PC-3 (cell line): ENCODE data around the gene CCNY. TPM values are rescaled to one million over a fixed set of nuclear protein-coding genes. Genes with fewer than 3 reads are reported as not detected.

ENCODE experiments used
- ATAC-seq: fragments of 200-7000 bp; cut with Tn5 transposase; 2 replicates; pipeline ENCODE4 v1.9.1; 2020; ENCODE audit warnings: mild to moderate bottlenecking, moderate library complexity
- BruUV-seq: library from RNA; stranded (reverse); fragments of 400-500 nt; replicated peaks from 2 replicates; lab custom pipeline; 2021; lab: Mats Ljungman, UMichigan
- CTCF ChIA-PET: fragments of 300-600 bp; sonication (Branson Sonifier 250); formaldehyde crosslinking; loops from one replicate; lab custom pipeline; 2022; ENCODE audit warnings: antibody characterized with exemption; lab: Charles Lee
- POLR2A ChIA-PET: fragments of 300-600 bp; sonication (Branson Sonifier 250); formaldehyde crosslinking; loops from one replicate; lab custom pipeline; 2022; ENCODE audit warnings: antibody characterized with exemption; ENCODE audit not compliant: unreplicated experiment; lab: Charles Lee
- DNase-seq: peaks from one replicate; pipeline ENCODE4 v3.0.0-alpha.2; 2015
- H2AFZ ChIP-seq: fragments of 300-600 bp; sonication (generic); 2 replicates; pipeline ENCODE4 v1.6.0; 2016; ENCODE audit warnings: antibody characterized with exemption, low read length
- H3F3A ChIP-seq: fragments of 300-600 bp; sonication (generic); one replicate; pipeline ENCODE4 v1.6.0; 2017; ENCODE audit warnings: antibody characterized with exemption, low read length, control low read depth, mild to moderate bottlenecking; ENCODE audit not compliant: unreplicated experiment
- H3K27ac ChIP-seq: fragments of 300-600 bp; sonication (generic); 2 replicates; pipeline ENCODE4 v1.5.1; 2016; ENCODE audit warnings: mild to moderate bottlenecking, low read length
- H3K27me3 ChIP-seq: fragments of 300-600 bp; sonication (generic); 2 replicates; pipeline ENCODE4 v1.6.1; 2016; ENCODE audit warnings: low read length, mixed read lengths
- H3K36me3 ChIP-seq: fragments of 300-600 bp; sonication (generic); 2 replicates; pipeline ENCODE4 v1.6.1; 2016; ENCODE audit warnings: low read depth, mixed run types, low read length, mixed read lengths
- H3K4me1 ChIP-seq: fragments of 300-600 bp; sonication (generic); 2 replicates; pipeline ENCODE4 v1.5.1; 2016; ENCODE audit warnings: low read length; ENCODE audit not compliant: insufficient read depth
- H3K4me2 ChIP-seq: fragments of 300-600 bp; sonication (generic); 2 replicates; pipeline ENCODE4 v1.6.0; 2016; ENCODE audit warnings: low read length
- H3K4me3 ChIP-seq: fragments of 300-600 bp; sonication (generic); 2 replicates; pipeline ENCODE4 v1.5.1; 2016; ENCODE audit warnings: mild to moderate bottlenecking, low read length, mixed read lengths
- H3K79me2 ChIP-seq: fragments of 300-600 bp; sonication (generic); 2 replicates; pipeline ENCODE4 v1.6.1; 2017; ENCODE audit warnings: low read length, mixed read lengths
- H3K9ac ChIP-seq: fragments of 300-600 bp; sonication (generic); 2 replicates; pipeline ENCODE4 v1.6.0; 2016; ENCODE audit warnings: mild to moderate bottlenecking, low read length
- H3K9me2 ChIP-seq: fragments of 300-600 bp; sonication (generic); replicated peaks from 2 replicates; pipeline ENCODE4 v1.6.1; 2016; ENCODE audit warnings: mixed run types, low read length, mixed read lengths
- H3K9me3 ChIP-seq: fragments of 300-600 bp; sonication (generic); 2 replicates; pipeline ENCODE4 v1.6.1; 2016; ENCODE audit warnings: low read length, mixed read lengths
- H4K20me1 ChIP-seq: fragments of 300-600 bp; sonication (generic); 2 replicates; pipeline ENCODE4 v1.6.1; 2016; ENCODE audit warnings: low read length, mixed read lengths
- EZH2 ChIP-seq: fragments of 300-600 bp; sonication (generic); IDR thresholded peaks from one replicate; pipeline ENCODE4 v1.6.1; 2017; ENCODE audit warnings: antibody characterized with exemption, mild to moderate bottlenecking, low read length; ENCODE audit not compliant: unreplicated experiment
- EZH2phosphoT487 ChIP-seq: fragments of 300-600 bp; sonication (generic); IDR thresholded peaks from 2 replicates; pipeline ENCODE4 v1.6.1; 2018; ENCODE audit warnings: mild to moderate bottlenecking, antibody characterized with exemption, low read length, borderline replicate concordance
- intact Hi-C: fragments of 100-400 bp; cut with micrococcal nuclease; formaldehyde crosslinking; loops from 2 replicates; pipeline ENCODE4 v1.9.0; 2023
- total RNA-seq: library from RNA; depleted of rRNA; stranded (reverse); fragments of >200 nt; gene quantifications from 2 replicates; pipeline ENCODE4 v1.2.3, GENCODE V29; 2014
- TF ChIP-seq, protein P1 (sequence below): fragments of 300-600 bp; sonication (generic); conservative IDR thresholded peaks from 2 replicates; pipeline ENCODE4 v1.5.1; 2017; ENCODE audit warnings: antibody characterized with exemption, low read depth, mild to moderate bottlenecking, low read length

The CCNY gene
- total RNA-seq, 1 experiment from 2014 or later, result 146 TPM

DNA sequence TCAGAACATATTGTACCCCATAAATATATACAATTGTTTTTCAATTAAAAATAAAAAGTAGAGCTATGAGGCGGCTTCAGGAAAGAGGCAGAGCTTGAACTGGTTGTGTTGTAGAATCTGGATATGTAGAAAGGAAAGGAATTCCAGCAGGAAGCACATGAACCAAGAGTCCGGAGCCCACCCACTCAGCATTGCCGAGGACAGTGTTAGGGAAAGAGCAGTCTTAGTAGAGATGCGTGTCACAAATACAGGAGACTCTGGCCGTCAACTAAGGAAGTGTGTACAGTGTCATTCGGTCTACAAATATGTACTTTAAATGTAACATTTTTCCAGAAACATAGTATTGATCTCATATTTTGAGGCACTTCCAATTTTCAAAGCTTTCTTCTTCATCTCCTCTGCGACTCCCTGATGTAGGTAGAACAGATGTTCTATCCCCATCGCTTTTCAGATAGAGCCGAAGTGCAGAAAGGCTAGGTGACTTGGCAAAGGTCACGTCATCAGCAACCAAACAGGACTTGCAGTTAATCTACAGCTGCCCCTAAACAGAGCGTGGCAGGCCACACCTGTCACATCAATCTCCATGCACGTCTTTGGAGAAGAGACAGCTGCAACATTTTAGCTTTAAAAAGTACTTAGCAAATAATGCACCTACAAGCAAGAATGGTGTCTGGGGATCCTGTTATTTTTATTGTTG lies 243.6 kb downstream of the CCNY start:
- ChIA-PET CTCF (interaction anchor here (0.6 kb wide), 1 partner anchor 23 kb away, joined by 3 read pairs; no protein-coding TSS in a partner anchor), POLR2A (interaction anchor here (0.6 kb wide), 2 partner anchors 14 to 258 kb away, joined by 3 to 4 read pairs; no protein-coding TSS in a partner anchor)
- no peak for TF ChIP-seq EZH2phosphoT487
- TF ChIP-seq, protein P1, sequence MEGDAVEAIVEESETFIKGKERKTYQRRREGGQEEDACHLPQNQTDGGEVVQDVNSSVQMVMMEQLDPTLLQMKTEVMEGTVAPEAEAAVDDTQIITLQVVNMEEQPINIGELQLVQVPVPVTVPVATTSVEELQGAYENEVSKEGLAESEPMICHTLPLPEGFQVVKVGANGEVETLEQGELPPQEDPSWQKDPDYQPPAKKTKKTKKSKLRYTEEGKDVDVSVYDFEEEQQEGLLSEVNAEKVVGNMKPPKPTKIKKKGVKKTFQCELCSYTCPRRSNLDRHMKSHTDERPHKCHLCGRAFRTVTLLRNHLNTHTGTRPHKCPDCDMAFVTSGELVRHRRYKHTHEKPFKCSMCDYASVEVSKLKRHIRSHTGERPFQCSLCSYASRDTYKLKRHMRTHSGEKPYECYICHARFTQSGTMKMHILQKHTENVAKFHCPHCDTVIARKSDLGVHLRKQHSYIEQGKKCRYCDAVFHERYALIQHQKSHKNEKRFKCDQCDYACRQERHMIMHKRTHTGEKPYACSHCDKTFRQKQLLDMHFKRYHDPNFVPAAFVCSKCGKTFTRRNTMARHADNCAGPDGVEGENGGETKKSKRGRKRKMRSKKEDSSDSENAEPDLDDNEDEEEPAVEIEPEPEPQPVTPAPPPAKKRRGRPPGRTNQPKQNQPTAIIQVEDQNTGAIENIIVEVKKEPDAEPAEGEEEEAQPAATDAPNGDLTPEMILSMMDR, result no peak
- no peak for TF ChIP-seq EZH2

DNA sequence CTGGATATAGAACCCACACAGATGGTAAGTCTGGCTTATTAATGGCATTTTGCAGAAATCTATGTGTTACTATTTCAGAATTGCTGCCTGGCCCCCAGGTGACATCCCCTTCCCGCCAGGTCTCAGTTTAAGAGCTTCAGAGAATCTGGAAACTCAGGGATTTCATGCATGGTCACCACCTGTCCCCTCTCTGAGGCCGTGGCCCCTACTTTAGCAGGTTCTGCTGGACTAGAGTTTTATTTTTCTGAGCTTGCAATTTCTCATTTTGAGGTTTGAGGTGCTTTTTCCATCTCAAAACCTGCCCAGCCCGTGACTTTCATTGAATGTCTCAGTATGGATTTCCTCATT lies 244.1 kb downstream of the CCNY start:
- H3K27me3 ChIP-seq, result no peaks in the 10 kb centered on the region
- intact Hi-C loops, result no loop called here
- peaks cover 4% of the 10 kb centered on the region; the same call in 1 of the 2 replicates for H3K36me3 ChIP-seq
- POLR2A ChIA-PET, result interaction anchor here (0.6 kb wide), 1 partner anchor 259 kb away, joined by 3 read pairs; no protein-coding TSS in a partner anchor
- no peaks in the 10 kb centered on the region for H3K79me2 ChIP-seq
- BruUV-seq, result no TSS peak
- no peaks in the 10 kb centered on the region for H3K9me3 ChIP-seq
- peaks cover 1% of the 10 kb centered on the region for H3F3A ChIP-seq
- CTCF ChIA-PET, result no interaction called here
- ATAC-seq (no peak), DNase-seq (no peak)
- no peak overlapping the region for H3K27ac ChIP-seq
- no peak overlapping the region for H3K4me2 ChIP-seq
- no peaks in the 10 kb centered on the region for H4K20me1 ChIP-seq
- no peaks in the 10 kb centered on the region for H3K9me2 ChIP-seq
- no peak for TF ChIP-seq EZH2
- no peak for TF ChIP-seq EZH2phosphoT487
- TF ChIP-seq, protein P1, result no peak
- H3K9ac ChIP-seq, result no peak overlapping the region
- H3K4me1 ChIP-seq, result peaks cover 6% of the 10 kb centered on the region
- H2AFZ ChIP-seq, result no peak overlapping the region
- H3K4me3 ChIP-seq, result no peak overlapping the region

More for the DNA sequence above, 243.6 kb downstream of the CCNY start:
- no peak for DNase-seq
- H3K79me2 ChIP-seq, result no peaks in the 10 kb centered on the region
- no peaks in the 10 kb centered on the region for H3K9me3 ChIP-seq
- no peak overlapping the region for H3K4me2 ChIP-seq
- BruUV-seq, result no TSS peak
- no peaks in the 10 kb centered on the region for H4K20me1 ChIP-seq
- ATAC-seq, result no peak
- intact Hi-C loops, result no loop called here
- H3K9ac ChIP-seq, result no peak overlapping the region
- H3K27ac ChIP-seq, result no peak overlapping the region
- H3K4me3 ChIP-seq, result no peak overlapping the region
- H3K27me3 ChIP-seq, result no peaks in the 10 kb centered on the region
- peaks cover 4% of the 10 kb centered on the region; the same call in 1 of the 2 replicates for H3K36me3 ChIP-seq
- H3K4me1 ChIP-seq, result peaks cover 12% of the 10 kb centered on the region
- no peak overlapping the region for H2AFZ ChIP-seq
- H3F3A ChIP-seq, result peaks cover 4% of the 10 kb centered on the region
- no peaks in the 10 kb centered on the region for H3K9me2 ChIP-seq

DNA sequence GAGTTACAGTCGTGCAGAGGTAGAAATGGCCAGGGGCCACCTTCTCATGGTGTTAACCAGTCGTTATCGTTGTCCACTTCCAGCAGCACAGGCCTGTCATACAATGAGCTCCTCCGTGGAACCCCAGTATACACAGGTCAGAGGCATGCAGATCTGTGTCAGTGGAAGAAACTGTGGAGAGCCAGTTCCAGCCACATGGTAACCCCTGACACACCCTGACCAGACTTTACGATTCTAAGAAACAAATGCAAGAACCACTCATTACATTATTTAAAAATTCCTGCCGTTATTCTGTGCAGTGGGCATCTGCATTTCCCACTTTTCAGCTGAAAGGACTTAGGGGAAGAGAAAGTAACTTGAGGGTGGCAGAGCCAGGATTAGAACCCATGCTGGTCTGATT lies 245.3 kb downstream of the CCNY start:
- no peak; the same call in 1 of the 2 replicates for ATAC-seq
- H3K9me2 ChIP-seq, result no peaks in the 10 kb centered on the region
- no peaks in the 10 kb centered on the region for H3F3A ChIP-seq
- no peaks in the 10 kb centered on the region for H3K9me3 ChIP-seq
- H3K4me2 ChIP-seq, result no peak overlapping the region
- no peaks in the 10 kb centered on the region for H3K36me3 ChIP-seq
- H3K9ac ChIP-seq, result no peak overlapping the region
- H3K79me2 ChIP-seq, result no peaks in the 10 kb centered on the region
- no peaks in the 10 kb centered on the region for H3K27me3 ChIP-seq
- no peaks in the 10 kb centered on the region for H4K20me1 ChIP-seq
- intact Hi-C loops, result no loop called here
- no peak overlapping the region for H3K4me3 ChIP-seq
- no peak overlapping the region for H3K27ac ChIP-seq
- H2AFZ ChIP-seq, result no peak overlapping the region
- no peaks in the 10 kb centered on the region for H3K4me1 ChIP-seq
- no TSS peak for BruUV-seq
- TF ChIP-seq EZH2phosphoT487 (no peak), EZH2 (no peak)
- TF ChIP-seq, protein P1, result no peak
- no peak for DNase-seq
- ChIA-PET POLR2A (interaction anchor here (0.5 to 0.6 kb wide), 2 partner anchors 52 to 492 kb away, joined by 8 to 9 read pairs; partner anchors contain the start of gene CUL2), CTCF (interaction anchor here (0.8 kb wide), 1 partner anchor 32 kb away, joined by 3 read pairs; no protein-coding TSS in a partner anchor)
